Measurements from ENCODE around the gene CNRIP1.

GRCh38 chr2:68316111-68316510, 3.6 kb downstream of the CNRIP1 start:
- no peak for TF ChIP-seq POLR2A (IDR thresholded peaks at IDR 0.05)
- TF ChIP-seq, protein P1, sequence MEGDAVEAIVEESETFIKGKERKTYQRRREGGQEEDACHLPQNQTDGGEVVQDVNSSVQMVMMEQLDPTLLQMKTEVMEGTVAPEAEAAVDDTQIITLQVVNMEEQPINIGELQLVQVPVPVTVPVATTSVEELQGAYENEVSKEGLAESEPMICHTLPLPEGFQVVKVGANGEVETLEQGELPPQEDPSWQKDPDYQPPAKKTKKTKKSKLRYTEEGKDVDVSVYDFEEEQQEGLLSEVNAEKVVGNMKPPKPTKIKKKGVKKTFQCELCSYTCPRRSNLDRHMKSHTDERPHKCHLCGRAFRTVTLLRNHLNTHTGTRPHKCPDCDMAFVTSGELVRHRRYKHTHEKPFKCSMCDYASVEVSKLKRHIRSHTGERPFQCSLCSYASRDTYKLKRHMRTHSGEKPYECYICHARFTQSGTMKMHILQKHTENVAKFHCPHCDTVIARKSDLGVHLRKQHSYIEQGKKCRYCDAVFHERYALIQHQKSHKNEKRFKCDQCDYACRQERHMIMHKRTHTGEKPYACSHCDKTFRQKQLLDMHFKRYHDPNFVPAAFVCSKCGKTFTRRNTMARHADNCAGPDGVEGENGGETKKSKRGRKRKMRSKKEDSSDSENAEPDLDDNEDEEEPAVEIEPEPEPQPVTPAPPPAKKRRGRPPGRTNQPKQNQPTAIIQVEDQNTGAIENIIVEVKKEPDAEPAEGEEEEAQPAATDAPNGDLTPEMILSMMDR (IDR thresholded peaks at IDR 0.05) = no peak
- TF ChIP-seq POLR2AphosphoS5 (IDR thresholded peaks at IDR 0.05; ENCODE audit: insufficient read depth in 1 of 2, low read depth in 1 of 2) = no peak

Data from vagina (tissue), 2 donors.